ENCODE measurements around the gene TIE1.

Gene TIE1

GRCh38 chr1:43354471-43354870 lies 53.7 kb downstream of the TIE1 start:
- no peak for TF ChIP-seq CTCF (conservative IDR thresholded peaks at IDR 0.05; ENCODE audit: low read length)
- DNase-seq (ENCODE audit: low read depth) = no peak
- no peak overlapping the region for H3K4me3 ChIP-seq (ENCODE audit: low read length)

GRCh38 chr1:43354936-43355335 lies 54.2 kb downstream of the TIE1 start:
- TF ChIP-seq CTCF (conservative IDR thresholded peaks at IDR 0.05; ENCODE audit: low read length) = no peak
- no peak overlapping the region for H3K4me3 ChIP-seq (ENCODE audit: low read length)
- DNase-seq (ENCODE audit: low read depth) = no peak

GRCh38 chr1:43357251-43357650 lies 56.5 kb downstream of the TIE1 start:
- no peak for TF ChIP-seq CTCF (conservative IDR thresholded peaks at IDR 0.05; ENCODE audit: low read length)
- no peak overlapping the region for H3K4me3 ChIP-seq (ENCODE audit: low read length)
- no peak for DNase-seq (ENCODE audit: low read depth)

- TF ChIP-seq CTCF (conservative IDR thresholded peaks at IDR 0.05; ENCODE audit: low read length) = peak; percentile 56
- peak; percentile 32 for DNase-seq (ENCODE audit: low read depth)
- peak overlapping the region; percentile 79 for H3K4me3 ChIP-seq (ENCODE audit: low read length)
These were observed 57.5 kb downstream of the TIE1 start for GRCh38 chr1:43358121-43358745.

GRCh38 chr1:43358746-43359693 lies 58.2 kb downstream of the TIE1 start, which contains the start of gene CDC20:
TSS of gene CDC20 (plus strand) at chr1:43358981. CDS start at chr1:43359216, 235 bp downstream.
- no peak for TF ChIP-seq CTCF (conservative IDR thresholded peaks at IDR 0.05; ENCODE audit: low read length)
- peak; percentile 92 for DNase-seq (ENCODE audit: low read depth)
- H3K4me3 ChIP-seq (ENCODE audit: low read length) = peak within 1 kb of the TSS; percentile 79

GRCh38 chr1:43359696-43360095 lies 58.9 kb downstream of the TIE1 start:
- no peak for DNase-seq (ENCODE audit: low read depth)
- H3K4me3 ChIP-seq (ENCODE audit: low read length) = peak overlapping the region; percentile 68
- no peak for TF ChIP-seq CTCF (conservative IDR thresholded peaks at IDR 0.05; ENCODE audit: low read length)

Measured in AG10803 (cell line).